GM12878 (cell line): Measurements from ENCODE around the gene CDC42BPA.

Experiments used
- BACH1 ChIP-seq: fragments of 450-650 bp; IDR thresholded peaks from 2 replicates; pipeline ENCODE4 v1.6.1; 2017; ENCODE audit warnings: mild to moderate bottlenecking, borderline replicate concordance
- CBFB ChIP-seq: IDR thresholded peaks from 2 replicates; pipeline ENCODE4 v1.6.1; 2016; ENCODE audit warnings: antibody characterized with exemption, low read depth
- FOXK2 ChIP-seq: fragments of 450-650 bp; IDR thresholded peaks from 2 replicates; pipeline ENCODE4 v1.6.1; 2017; ENCODE audit warnings: mild to moderate bottlenecking, moderate library complexity
- FOXM1 ChIP-seq: IDR thresholded peaks from 2 replicates; pipeline ENCODE4 v1.6.1; 2012; ENCODE audit warnings: low read depth, mild to moderate bottlenecking, inconsistent platforms, low read length, moderate library complexity
- NR2C2 ChIP-seq: IDR thresholded peaks from 2 replicates; pipeline ENCODE4 v1.6.1; 2011; ENCODE audit warnings: borderline replicate concordance, low read depth; ENCODE audit not compliant: control insufficient read depth, insufficient read length
- POLR2A ChIP-seq: IDR thresholded peaks from 2 replicates; pipeline ENCODE4 v1.6.1; 2011; ENCODE audit warnings: low read depth, mild to moderate bottlenecking, low read length
- POLR2AphosphoS5 ChIP-seq: IDR thresholded peaks from 2 replicates; pipeline ENCODE4 v1.6.1; 2011; ENCODE audit warnings: mild to moderate bottlenecking, low read length, inconsistent platforms
- RCOR1 ChIP-seq: conservative IDR thresholded peaks from 2 replicates; pipeline ENCODE4 v1.6.1; 2012; ENCODE audit warnings: low read depth, low read length, improper control_type of control experiment
- SMC3 ChIP-seq: IDR thresholded peaks from 2 replicates; pipeline ENCODE4 v1.6.1; 2011; ENCODE audit warnings: low read length, improper control_type of control experiment, borderline replicate concordance
- SUPT20H ChIP-seq: IDR thresholded peaks from 2 replicates; pipeline ENCODE4 v1.6.1; 2011; ENCODE audit warnings: low read depth, mild to moderate bottlenecking, low read length, moderate library complexity, borderline replicate concordance; ENCODE audit not compliant: control insufficient read depth
- TARDBP ChIP-seq: IDR thresholded peaks from 2 replicates; pipeline ENCODE4 v1.6.1; 2016; ENCODE audit warnings: borderline replicate concordance
- TF ChIP-seq, protein P1 (sequence below), 3 experiments: IDR thresholded peaks in 2 of 3; conservative IDR thresholded peaks in 1 of 3; 2 replicates each; pipeline ENCODE4 v1.5.1; 2011; ENCODE audit warnings: low read depth in 3 of 3, low read length in 3 of 3, mild to moderate bottlenecking in 3 of 3, control low read depth in 2 of 3, moderate library complexity in 2 of 3, inconsistent platforms in 1 of 3, mixed read lengths in 1 of 3; ENCODE audit not compliant: control insufficient read depth in 2 of 3, insufficient read depth in 1 of 3; ENCODE audit errors: extremely low read depth in 1 of 3
- TF ChIP-seq, protein P2 (sequence below): fragments of 150-350 bp; IDR thresholded peaks from 2 replicates; pipeline ENCODE4 v1.6.1; 2016; ENCODE audit warnings: low read depth, low read length
- TF ChIP-seq, protein P3 (sequence below): IDR thresholded peaks from 2 replicates; pipeline ENCODE4 v1.6.1; 2011; ENCODE audit warnings: borderline replicate concordance, low read depth, mild to moderate bottlenecking, moderate library complexity, mixed read lengths, low read length; ENCODE audit not compliant: insufficient read depth; ENCODE audit errors: extremely low read length

DNA sequence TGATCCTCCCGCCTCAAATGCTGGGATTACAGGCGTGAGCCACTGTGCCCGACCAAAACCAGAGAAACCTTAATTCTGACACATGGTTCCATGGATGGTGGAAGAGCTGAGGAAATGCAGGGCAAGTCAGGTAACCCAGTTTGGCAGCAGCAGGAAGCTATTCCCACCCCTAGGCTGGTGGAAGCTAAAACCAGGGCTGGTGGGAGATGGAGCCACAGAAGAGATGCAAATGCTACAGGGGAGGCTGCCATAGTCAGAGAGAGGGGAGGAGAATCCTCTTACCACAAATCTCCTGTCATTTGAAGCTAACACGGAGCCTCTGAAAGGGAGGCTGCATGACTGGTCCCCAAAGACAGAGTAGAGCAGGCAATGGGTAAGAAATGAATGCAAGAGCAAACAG, 4.1 kb upstream of the CDC42BPA start:
- TF ChIP-seq POLR2A (no peak), BACH1 (no peak), RCOR1 (no peak), NR2C2 (no peak), POLR2AphosphoS5 (no peak), FOXM1 (no peak), CBFB (no peak), SUPT20H (no peak), SMC3 (no peak), FOXK2 (no peak), TARDBP (no peak)
- TF ChIP-seq, protein P1, sequence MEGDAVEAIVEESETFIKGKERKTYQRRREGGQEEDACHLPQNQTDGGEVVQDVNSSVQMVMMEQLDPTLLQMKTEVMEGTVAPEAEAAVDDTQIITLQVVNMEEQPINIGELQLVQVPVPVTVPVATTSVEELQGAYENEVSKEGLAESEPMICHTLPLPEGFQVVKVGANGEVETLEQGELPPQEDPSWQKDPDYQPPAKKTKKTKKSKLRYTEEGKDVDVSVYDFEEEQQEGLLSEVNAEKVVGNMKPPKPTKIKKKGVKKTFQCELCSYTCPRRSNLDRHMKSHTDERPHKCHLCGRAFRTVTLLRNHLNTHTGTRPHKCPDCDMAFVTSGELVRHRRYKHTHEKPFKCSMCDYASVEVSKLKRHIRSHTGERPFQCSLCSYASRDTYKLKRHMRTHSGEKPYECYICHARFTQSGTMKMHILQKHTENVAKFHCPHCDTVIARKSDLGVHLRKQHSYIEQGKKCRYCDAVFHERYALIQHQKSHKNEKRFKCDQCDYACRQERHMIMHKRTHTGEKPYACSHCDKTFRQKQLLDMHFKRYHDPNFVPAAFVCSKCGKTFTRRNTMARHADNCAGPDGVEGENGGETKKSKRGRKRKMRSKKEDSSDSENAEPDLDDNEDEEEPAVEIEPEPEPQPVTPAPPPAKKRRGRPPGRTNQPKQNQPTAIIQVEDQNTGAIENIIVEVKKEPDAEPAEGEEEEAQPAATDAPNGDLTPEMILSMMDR (IDR thresholded peaks at IDR 0.05 in 2 of 3, conservative IDR thresholded peaks at IDR 0.05 in 1 of 3; ENCODE audit: control insufficient read depth in 2 of 3, extremely low read depth in 1 of 3, insufficient read depth in 1 of 3, low read depth in 3 of 3, low read length in 3 of 3): no peak
- TF ChIP-seq, protein P2, sequence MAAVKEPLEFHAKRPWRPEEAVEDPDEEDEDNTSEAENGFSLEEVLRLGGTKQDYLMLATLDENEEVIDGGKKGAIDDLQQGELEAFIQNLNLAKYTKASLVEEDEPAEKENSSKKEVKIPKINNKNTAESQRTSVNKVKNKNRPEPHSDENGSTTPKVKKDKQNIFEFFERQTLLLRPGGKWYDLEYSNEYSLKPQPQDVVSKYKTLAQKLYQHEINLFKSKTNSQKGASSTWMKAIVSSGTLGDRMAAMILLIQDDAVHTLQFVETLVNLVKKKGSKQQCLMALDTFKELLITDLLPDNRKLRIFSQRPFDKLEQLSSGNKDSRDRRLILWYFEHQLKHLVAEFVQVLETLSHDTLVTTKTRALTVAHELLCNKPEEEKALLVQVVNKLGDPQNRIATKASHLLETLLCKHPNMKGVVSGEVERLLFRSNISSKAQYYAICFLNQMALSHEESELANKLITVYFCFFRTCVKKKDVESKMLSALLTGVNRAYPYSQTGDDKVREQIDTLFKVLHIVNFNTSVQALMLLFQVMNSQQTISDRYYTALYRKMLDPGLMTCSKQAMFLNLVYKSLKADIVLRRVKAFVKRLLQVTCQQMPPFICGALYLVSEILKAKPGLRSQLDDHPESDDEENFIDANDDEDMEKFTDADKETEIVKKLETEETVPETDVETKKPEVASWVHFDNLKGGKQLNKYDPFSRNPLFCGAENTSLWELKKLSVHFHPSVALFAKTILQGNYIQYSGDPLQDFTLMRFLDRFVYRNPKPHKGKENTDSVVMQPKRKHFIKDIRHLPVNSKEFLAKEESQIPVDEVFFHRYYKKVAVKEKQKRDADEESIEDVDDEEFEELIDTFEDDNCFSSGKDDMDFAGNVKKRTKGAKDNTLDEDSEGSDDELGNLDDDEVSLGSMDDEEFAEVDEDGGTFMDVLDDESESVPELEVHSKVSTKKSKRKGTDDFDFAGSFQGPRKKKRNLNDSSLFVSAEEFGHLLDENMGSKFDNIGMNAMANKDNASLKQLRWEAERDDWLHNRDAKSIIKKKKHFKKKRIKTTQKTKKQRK: no peak
- TF ChIP-seq, protein P3, sequence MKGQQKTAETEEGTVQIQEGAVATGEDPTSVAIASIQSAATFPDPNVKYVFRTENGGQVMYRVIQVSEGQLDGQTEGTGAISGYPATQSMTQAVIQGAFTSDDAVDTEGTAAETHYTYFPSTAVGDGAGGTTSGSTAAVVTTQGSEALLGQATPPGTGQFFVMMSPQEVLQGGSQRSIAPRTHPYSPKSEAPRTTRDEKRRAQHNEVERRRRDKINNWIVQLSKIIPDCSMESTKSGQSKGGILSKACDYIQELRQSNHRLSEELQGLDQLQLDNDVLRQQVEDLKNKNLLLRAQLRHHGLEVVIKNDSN: no peak
